HG03520 (cell line): ENCODE results near the gene ZBTB40.

Experiments
- ATAC-seq: cut with Tn5 transposase; IDR thresholded peaks from one replicate; pipeline ENCODE4 v1.9.1; 2021; ENCODE audit warnings: mild to moderate bottlenecking, moderate library complexity; ENCODE audit not compliant: unreplicated experiment

Gene ZBTB40

DNA sequence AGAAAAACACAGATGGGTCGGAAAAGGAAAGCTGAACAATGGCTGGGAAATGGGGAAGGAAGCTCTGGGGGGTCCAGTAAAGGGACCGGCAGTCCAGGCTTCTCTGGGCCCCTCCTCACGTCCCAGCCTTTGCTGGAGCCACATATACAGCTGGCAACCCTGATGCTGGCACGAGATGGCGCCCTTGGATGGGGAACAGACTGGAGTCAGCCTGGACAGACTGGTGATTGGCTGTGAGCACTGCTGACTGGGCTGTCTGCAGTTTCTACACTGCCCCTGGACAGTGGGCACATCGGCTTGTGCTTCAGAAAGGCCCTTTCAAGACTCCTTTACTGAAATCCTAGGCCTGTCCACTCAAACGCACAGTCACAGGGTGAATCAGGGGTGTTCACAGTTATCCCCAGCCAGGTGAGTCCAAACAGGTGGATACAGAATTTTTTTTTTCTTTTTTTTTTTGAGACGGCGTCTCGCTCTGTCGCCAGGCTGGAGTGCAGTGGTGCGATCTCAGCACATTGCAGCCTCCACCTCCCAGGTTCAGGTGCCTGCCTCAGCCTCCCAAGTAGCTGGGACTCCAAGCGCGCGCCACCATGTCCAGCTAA, 31.1 kb upstream of the ZBTB40 start:
- no peak for ATAC-seq

DNA sequence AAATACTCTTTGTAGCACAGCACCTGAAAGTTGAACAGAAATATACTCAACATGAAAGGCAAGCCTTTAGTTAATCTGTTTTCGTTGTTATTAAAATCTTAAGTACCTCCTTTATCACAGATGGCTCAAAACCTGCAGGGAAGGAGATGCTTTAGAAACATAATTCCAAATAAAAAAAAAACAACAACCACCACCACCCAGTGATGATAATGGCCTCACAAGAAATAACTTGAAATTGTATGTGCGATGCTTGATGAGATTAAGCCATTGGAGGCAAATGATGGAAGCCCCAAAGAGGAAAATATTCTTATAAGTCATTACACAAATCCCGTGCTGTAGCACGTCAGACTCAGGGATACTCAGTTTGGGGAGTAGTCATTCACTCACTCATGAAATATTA, 24.9 kb upstream of the ZBTB40 start:
- no peak for ATAC-seq

DNA sequence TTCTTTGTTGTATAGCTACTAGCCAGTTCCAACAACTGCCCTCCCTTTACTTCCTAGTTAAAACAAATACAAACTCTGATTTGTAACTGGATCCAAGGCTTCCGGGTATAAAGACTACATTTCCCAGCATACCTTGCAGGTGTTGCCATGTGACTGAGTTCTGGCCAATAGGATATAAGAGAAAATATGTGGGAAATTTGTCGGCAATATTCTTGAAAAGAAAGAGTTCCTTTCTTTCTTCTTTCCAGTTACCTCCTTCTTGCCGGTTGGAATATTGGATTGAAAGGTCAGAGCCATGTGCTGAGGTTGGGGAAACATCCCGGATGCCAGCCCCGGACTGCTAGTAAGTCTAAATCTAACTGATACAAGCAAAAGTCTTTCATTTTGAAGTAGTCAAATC, 23.0 kb upstream of the ZBTB40 start:
- ATAC-seq, result no peak

GRCh38 chr1:22431965-22432364, 19.7 kb upstream of the ZBTB40 start:
- no peak for ATAC-seq

DNA sequence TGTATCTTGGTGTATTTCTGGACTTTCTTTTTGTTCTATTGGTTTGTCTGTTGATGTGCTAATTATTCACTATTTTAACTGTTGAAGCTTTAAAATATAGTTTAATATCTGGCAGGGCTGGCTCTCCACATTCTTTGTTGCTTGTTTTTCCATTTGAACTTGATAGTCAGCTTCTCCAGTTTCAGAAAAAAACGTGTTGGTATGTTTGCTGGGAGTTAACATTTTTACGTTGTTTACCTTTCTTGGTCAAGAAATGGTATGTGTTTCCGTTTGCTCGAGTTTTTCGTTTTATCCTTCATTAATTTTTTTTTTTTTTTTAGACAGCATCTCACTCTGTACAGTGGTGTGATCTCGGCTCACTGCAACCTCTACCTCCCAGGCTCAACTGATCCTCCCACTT, 16.9 kb upstream of the ZBTB40 start:
- no peak for ATAC-seq

DNA sequence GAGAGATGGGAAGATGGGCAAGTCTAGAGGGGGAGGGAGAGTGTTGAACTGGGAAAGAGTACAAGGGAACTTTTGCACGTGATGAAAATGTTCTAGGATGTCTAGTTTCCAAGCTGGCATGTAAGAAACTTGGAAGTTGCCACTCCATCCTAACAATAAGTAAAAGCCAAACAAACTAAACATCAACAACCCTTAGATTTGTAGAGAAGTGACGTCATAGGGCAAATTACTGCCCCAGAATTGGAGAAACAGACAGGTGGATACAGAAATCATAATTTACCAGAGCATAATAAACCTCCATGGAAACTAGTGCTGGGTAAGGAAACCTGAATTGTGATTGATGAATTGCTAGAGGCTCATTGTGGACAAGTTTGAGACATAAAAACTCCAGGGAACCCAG, 14.7 kb upstream of the ZBTB40 start:
- no peak for ATAC-seq

DNA sequence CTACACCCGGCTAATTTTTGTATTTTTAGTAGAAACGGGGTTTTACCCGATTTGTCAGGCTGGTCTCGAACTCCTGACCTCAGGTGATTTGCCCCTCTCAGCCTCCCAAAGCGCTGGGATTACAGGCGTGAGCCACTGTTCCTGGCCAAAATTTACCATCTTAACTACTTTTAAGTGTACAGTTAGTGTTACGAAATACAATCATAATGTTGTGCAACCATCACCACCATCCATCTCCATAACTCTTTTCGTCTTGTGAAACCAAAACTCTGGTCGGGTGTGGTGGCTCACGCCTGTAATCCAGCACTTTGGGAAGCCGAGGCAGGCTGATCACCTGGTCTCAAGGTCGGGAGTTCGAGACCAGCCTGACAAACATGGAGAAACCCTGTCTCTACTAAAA, 14.1 kb upstream of the ZBTB40 start:
- ATAC-seq, result no peak

DNA sequence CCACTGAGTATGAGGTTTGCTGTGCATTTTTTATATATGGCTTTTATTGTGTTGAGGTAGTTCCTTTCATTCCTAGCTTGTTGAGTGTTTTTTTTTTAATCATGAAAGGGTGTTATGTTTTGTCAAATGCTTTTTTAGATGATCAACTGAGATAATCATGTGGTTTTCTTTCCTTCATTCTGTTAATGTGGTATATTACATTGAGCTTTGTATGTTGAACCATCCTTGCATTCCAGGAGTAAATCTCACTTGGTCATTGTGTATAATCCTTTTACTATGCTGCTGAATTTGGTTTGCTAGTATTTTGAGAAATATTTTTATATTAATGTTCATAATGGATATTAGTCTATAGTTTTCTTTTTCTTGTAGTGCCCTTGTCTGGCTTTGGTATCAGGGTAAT, 11.1 kb upstream of the ZBTB40 start:
- ATAC-seq, result no peak

DNA sequence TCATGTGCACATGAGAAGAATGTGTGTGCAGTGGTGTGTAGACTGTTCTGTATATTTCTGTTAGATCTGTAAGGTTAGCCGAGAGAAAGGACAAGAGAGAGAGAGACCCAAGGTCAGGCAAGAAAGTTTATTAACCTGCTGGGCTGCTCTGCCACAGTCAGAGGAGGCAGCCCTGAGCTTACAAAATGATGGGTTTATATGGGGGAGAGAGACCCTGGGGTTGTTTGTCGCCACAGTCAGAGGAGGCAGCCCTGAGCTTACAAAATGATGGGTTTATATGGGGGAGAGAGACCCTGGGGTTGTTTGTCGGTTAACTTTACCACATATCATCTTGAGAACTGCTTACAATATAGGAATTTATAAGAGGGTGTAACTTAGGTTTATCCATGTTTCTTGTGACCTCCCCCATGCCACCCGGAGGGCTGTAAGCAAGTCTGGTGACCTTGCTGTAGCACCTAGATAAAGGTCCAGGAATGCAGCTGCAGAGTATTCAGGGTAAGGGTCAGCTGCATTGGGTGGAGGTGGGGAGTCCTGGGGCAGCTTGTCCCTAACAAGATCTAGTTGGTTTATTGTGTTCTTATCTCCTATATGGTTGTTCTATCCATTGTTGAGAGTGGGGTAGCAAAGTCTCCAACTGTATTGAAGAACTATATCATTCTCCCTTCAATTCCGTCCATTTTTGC, 9.3 kb upstream of the ZBTB40 start:
- ATAC-seq, result no peak

GRCh38 chr1:22443332-22443731, 8.3 kb upstream of the ZBTB40 start:
- no peak for ATAC-seq

DNA sequence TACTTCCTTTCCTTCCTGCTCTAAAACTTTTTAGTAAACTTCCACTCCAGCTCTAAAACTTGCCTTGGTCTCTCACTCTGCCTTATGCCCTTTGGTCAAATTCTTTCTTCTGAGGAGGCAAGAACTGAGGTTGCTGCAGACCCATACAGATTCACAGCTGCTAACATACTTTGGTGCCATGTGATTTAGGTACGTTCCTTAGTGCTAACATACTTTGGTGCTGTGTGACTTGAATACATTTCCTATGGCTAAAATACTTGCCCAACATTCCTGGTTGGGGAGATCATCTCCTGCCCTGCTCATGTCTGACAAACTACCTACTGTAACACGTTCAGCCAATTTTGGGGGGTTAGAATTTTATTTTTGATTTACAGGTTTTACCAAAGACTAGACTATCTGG, 6.8 kb upstream of the ZBTB40 start:
- no peak for ATAC-seq

GRCh38 chr1:22447621-22448111, 4.0 kb upstream of the ZBTB40 start:
- ATAC-seq, result no peak

DNA sequence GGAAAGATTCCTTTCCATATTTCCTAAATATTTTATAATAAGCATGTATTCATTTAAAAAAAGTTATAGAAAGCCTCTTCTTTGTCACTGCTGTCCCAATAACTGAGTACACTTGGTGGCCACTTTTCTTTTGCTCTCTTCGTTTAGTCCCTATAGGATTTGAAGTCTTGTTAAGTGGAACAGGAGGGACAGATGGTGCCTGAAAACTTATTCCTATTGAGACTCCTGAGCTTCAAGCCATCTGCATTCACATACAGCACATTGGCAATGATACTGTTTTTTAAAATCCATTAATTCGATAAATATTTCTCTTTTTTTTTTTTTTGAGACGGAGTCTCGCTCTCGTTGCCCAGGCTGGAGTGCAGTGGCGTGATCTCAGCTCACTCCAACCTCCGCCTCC, 2.0 kb upstream of the ZBTB40 start:
- no peak for ATAC-seq

- no peak for ATAC-seq
Observed at GRCh38 chr1:22450351-22451021, 1.2 kb upstream of the ZBTB40 start.

DNA sequence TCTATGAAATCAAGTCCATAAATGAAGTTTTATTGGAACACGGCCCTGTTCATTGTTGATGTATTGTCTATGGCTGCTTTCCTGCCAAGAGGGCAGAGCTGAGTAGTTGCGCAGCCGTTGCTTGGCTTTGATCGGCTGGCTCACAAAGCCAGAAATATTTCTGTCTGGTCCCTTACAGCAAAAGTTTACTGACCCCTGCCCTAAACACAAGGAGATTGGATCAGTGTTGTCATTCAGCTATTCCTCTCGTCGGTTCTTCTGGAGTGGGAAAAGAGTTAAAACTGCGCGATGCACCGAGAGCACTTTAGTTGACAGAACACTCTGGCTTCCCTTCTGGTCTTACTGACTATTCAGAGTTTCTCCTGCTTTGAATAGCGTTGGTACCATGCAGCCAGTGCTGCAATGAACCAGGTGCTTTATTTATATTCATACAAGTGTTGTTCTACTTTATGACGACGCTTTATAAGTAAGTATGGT, 868 bp downstream of the ZBTB40 start:
- ATAC-seq, result no peak

DNA sequence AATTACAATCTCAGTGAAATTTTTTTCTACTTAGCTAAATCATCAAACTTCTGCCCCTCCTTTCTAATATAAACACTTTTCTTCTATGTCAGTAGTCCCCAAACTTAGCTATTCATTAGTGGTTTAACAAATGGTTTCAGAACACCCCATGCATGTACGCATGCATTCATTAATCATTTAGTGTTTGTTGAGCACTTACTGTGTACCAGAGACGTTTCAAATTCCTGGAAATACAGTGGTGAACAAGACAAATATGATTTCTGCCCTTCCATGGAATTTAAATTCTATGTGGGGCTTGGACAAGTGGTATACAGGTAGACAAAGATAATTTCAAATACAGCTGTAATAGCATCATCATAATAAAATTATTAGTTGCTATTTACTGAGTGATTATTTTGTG, 1.5 kb downstream of the ZBTB40 start:
- no peak for ATAC-seq

- ATAC-seq, result no peak
Observed at GRCh38 chr1:22454476-22455056, 2.9 kb downstream of the ZBTB40 start.

DNA sequence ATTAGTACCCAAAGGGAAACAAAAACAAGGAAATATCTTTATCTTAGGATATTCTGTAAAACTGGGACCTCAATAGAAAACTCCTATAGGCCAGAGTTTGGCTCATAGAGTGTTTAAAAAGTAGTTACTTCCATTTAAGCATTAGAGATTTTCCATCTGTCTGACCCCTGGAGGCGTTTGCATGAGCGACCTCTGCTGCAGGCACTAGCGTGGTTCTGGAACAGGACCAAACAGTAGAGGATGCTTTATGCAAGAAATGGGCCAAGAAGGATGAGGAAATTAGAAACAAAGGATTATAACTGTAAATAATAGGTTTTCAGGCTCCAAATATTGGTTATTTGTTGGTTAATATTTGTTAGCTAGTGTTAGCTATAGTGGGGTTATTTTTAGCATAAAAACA, 5.7 kb downstream of the ZBTB40 start:
- ATAC-seq, result no peak

DNA sequence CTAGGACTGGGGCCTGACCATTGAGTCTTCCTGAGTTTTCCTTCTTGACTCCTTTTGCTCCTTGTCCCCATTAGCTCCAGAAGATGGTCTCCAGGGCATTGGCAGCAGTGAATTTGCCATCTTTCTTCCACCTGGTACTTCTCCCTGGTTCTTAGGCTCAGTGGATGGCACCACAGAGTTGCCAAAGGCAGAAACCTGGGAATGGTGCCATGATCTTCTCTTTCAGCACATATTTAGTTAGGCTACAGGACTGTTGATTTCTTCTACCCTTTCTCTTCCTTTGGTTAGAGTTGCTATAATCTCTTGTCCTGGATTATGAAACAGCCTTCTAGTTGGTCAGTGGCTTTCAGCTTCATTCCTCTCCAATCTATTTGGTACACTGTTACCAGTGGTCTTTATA, 6.2 kb downstream of the ZBTB40 start:
- no peak for ATAC-seq

GRCh38 chr1:22461100-22461499, 9.4 kb downstream of the ZBTB40 start:
- ATAC-seq, result no peak

DNA sequence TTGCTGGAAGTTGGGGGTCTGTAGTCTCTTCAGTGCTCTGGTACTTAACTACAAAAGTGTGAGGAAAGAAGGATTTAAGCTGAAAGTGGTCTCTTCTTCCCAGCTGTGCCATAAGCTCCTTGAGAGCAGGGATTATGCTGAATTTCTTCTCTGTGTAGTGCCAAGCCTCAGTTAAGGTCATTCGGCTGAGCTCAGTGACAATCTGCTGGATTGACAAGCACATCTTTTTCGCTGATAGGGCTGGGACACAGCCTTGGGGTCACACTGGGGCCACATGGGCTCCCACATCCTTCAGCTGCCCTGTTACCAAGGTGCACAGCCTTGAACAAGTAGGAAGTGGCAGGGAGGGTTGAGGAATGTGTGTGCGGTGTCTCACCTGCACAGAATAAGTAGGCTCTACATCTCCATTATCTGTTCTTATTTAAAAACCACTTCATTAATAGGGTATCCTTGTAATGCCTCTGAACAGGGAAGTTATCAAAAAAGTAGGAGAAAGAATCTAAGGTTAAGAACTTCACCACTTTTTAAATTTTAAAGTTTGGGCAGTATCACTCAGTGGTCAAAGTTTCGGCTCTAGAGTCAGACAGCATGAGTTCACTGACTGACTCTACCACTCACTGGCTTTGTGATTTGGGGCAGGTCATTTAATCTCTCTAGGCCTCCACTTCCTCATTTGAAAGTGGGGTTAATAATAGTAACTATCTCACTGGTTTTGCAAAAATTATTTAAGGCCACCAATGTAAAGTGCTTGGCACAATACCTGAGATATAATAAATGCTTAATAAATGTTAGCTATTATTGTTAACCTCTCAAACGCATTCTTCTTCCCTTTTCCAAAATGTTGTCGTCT, 10.3 kb downstream of the ZBTB40 start:
- ATAC-seq, result no peak
